Fibroblast of lung (primary cell): ENCODE results near the gene A3GALT2. TPM values are rescaled to one million over a fixed set of nuclear protein-coding genes. Genes with fewer than 3 reads are reported as not detected.

Source experiments
- DNase-seq, 2 donors: peaks; one replicate each; pipeline versions ENCODE4 v3.0.0 to v3.0.0-alpha.2; 2010; ENCODE audit warnings: low read depth in 2 of 2
- H2AFZ ChIP-seq: 2 replicates; pipeline ENCODE4 v1.5.1; 2012; ENCODE audit warnings: low read length, control low read depth, inconsistent platforms
- H3K27ac ChIP-seq: 2 replicates; pipeline ENCODE4 v1.5.1; 2011; ENCODE audit warnings: low read length, control low read depth; ENCODE audit not compliant: insufficient read depth
- H3K27me3 ChIP-seq: 2 replicates; pipeline ENCODE4 v1.5.1; 2011; ENCODE audit warnings: mild to moderate bottlenecking, low read length; ENCODE audit not compliant: control insufficient read depth, insufficient read depth
- H3K36me3 ChIP-seq: 2 replicates; pipeline ENCODE4 v1.5.1; 2011; ENCODE audit warnings: low read length; ENCODE audit not compliant: control insufficient read depth, insufficient read depth
- H3K4me1 ChIP-seq: 2 replicates; pipeline ENCODE4 v1.5.1; 2011; ENCODE audit warnings: low read length; ENCODE audit not compliant: control insufficient read depth, insufficient read depth; ENCODE audit errors: extremely low read depth
- H3K4me2 ChIP-seq: 2 replicates; pipeline ENCODE4 v1.5.1; 2011; ENCODE audit warnings: low read length, control low read depth; ENCODE audit not compliant: insufficient read depth; ENCODE audit errors: extremely low read depth
- H3K4me3 ChIP-seq, 4 experiments: fragments of 200-600 bp in 1 of 4; sonication (generic) in 1 of 4; replicated peaks in 1 of 4; 2 replicates each; pipeline ENCODE4 v1.5.1; 2011 to 2016; ENCODE audit warnings: low read length in 4 of 4, low read depth in 3 of 4, mild to moderate bottlenecking in 3 of 4, control low read depth in 2 of 4, inconsistent platforms in 1 of 4, mixed read lengths in 1 of 4; ENCODE audit not compliant: insufficient read depth in 1 of 4; ENCODE audit errors: control extremely low read depth in 1 of 4
- H3K79me2 ChIP-seq: 2 replicates; pipeline ENCODE4 v1.5.1; 2012; ENCODE audit warnings: mild to moderate bottlenecking, low read length, inconsistent platforms; ENCODE audit not compliant: control insufficient read depth, insufficient read depth
- H3K9ac ChIP-seq: 2 replicates; pipeline ENCODE4 v1.5.1; 2011; ENCODE audit warnings: mild to moderate bottlenecking, low read length, control low read depth; ENCODE audit not compliant: insufficient read depth
- H3K9me3 ChIP-seq: 2 replicates; pipeline ENCODE4 v1.5.1; 2012; ENCODE audit warnings: low read depth, low read length; ENCODE audit not compliant: control insufficient read depth, insufficient read depth
- H4K20me1 ChIP-seq: 2 replicates; pipeline ENCODE4 v1.5.1; 2011; ENCODE audit warnings: low read length; ENCODE audit not compliant: control insufficient read depth, insufficient read depth; ENCODE audit errors: extremely low read depth
- EZH2 ChIP-seq: IDR thresholded peaks from 2 replicates; pipeline ENCODE4 v1.5.1; 2012; ENCODE audit warnings: low read length, control low read depth, mild to moderate bottlenecking; ENCODE audit errors: missing control alignments
- polyA plus RNA-seq, 2 donors: library from polyadenylated mRNA; depleted of rRNA in 1 of 2; stranded (reverse) in 1 of 2; unstranded in 1 of 2; fragments of >200 nt; gene quantifications; 2 replicates each; pipeline ENCODE4 v1.2.1, GENCODE V29; 2011 to 2012; ENCODE audit warnings: missing spikeins in 1 of 2
- total RNA-seq: library from RNA; depleted of rRNA; stranded (reverse); fragments of >200 nt; gene quantifications from 2 replicates; pipeline ENCODE4 v1.2.1, GENCODE V29; 2014
- TF ChIP-seq, protein P1 (sequence below), 2 donors: IDR thresholded peaks in 1 of 2; conservative IDR thresholded peaks in 1 of 2; 1 replicate in 1 of 2; 2 replicates in 1 of 2; pipeline ENCODE4 v1.5.1; 2011 to 2012; ENCODE audit warnings: low read length in 2 of 2, control low read depth in 1 of 2, inconsistent platforms in 1 of 2, low read depth in 1 of 2, mild to moderate bottlenecking in 1 of 2

A3GALT2 gene
- total and polyA plus RNA-seq, 2 donors (not counting 1 experiment from before 2014, with no cell fraction given), result not detected

DNA sequence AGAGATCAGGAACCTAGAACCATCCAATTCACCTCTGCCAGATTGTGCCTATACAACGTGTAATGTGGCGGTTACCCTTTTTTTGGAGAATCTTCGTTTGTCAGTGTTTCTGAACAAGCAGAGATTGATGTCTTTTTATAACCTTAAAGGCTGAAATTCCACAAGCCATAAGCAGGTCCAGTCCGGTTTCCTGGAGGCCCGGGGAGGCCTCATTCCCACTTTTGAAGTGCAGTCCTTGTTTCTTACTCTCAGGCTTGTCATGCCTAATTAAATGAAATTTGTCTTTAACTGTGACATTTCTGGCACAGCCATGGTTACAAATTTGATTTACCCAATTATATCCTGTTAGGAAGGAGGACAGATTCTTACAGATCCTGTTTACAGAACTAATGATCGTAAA, 36.8 kb downstream of the A3GALT2 start:
- Histone ChIP-seq H3K4me2 (no peak overlapping the region), H3K27me3 (no peaks in the 10 kb centered on the region), H3K27ac (no peak overlapping the region), H4K20me1 (no peaks in the 10 kb centered on the region), H2AFZ (no peak overlapping the region), H3K4me3 (no peak overlapping the region), H3K36me3 (peaks cover 6% of the 10 kb centered on the region), H3K9me3 (no peaks in the 10 kb centered on the region), H3K79me2 (no peaks in the 10 kb centered on the region), H3K9ac (no peak overlapping the region), H3K4me1 (no peaks in the 10 kb centered on the region)
- no peak for TF ChIP-seq EZH2
- TF ChIP-seq, protein P1, sequence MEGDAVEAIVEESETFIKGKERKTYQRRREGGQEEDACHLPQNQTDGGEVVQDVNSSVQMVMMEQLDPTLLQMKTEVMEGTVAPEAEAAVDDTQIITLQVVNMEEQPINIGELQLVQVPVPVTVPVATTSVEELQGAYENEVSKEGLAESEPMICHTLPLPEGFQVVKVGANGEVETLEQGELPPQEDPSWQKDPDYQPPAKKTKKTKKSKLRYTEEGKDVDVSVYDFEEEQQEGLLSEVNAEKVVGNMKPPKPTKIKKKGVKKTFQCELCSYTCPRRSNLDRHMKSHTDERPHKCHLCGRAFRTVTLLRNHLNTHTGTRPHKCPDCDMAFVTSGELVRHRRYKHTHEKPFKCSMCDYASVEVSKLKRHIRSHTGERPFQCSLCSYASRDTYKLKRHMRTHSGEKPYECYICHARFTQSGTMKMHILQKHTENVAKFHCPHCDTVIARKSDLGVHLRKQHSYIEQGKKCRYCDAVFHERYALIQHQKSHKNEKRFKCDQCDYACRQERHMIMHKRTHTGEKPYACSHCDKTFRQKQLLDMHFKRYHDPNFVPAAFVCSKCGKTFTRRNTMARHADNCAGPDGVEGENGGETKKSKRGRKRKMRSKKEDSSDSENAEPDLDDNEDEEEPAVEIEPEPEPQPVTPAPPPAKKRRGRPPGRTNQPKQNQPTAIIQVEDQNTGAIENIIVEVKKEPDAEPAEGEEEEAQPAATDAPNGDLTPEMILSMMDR (conservative IDR thresholded peaks at IDR 0.05 in 1 of 2, IDR thresholded peaks at IDR 0.05 in 1 of 2; ENCODE audit: low read depth in 1 of 2, low read length in 2 of 2), result no peak
- DNase-seq, result no peak

DNA sequence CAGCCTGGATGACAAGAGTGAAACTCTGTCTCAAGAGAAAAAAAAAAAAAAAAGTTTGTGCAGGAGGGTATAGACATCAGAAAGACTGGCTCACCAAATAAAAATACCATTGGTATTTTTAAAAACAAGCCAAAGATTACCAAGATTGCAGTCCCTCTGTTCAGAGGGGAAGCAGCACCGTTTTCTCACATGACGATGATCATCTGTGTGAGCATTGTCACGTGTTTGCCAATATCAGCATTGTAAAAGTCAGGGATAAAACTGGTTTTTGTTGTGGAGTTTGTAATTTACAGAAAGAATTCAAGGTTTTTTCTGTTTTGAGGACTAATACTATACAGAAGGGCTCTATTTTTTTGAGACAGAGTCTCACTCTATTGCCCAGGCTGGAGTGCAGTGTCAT, 38.1 kb downstream of the A3GALT2 start:
- DNase-seq, result no peak
- H3K9ac ChIP-seq, result no peak overlapping the region
- no peak overlapping the region for H3K4me3 ChIP-seq
- no peak overlapping the region for H2AFZ ChIP-seq
- H3K27ac ChIP-seq, result no peak overlapping the region
- TF ChIP-seq, protein P1 (conservative IDR thresholded peaks at IDR 0.05 in 1 of 2, IDR thresholded peaks at IDR 0.05 in 1 of 2; ENCODE audit: low read depth in 1 of 2, low read length in 2 of 2), result no peak
- TF ChIP-seq EZH2, result no peak
- H4K20me1 ChIP-seq, result no peaks in the 10 kb centered on the region
- no peaks in the 10 kb centered on the region for H3K79me2 ChIP-seq
- H3K4me1 ChIP-seq, result no peaks in the 10 kb centered on the region
- H3K36me3 ChIP-seq, result peaks cover 6% of the 10 kb centered on the region
- H3K9me3 ChIP-seq, result no peaks in the 10 kb centered on the region
- H3K4me2 ChIP-seq, result no peak overlapping the region
- no peaks in the 10 kb centered on the region for H3K27me3 ChIP-seq

DNA sequence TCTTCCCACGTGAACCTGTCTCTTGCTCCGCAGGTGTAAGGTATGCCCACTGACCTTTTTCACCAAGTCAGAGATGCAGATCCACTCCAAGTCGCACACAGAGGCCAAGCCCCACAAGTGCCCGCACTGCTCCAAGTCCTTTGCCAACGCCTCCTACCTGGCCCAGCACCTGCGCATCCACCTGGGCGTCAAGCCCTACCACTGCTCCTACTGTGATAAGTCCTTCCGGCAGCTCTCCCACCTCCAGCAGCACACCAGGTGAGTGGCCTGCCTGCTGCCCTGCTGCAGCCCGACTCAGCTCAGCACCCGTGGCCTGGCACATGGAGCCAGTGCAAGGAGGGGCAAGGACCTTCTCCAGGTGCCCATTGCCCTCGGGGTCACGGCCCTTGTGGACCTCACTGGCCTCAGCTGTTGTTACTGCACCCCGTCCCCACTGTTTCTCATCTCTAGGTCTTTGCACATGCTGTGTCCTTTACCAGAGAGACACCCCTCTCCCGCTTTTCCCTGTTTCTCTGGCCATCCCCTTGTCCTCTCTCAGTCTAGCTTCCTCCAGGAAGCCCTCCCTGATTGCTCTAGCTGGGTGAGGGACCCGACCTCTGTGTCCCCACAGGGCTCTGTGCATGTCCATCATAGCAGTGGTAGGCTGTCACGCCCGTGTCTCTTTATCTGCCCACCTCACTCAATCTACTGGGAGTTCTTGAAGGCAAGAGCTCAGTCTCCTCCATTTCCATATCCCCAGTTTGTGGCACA, 39.2 kb downstream of the A3GALT2 start:
- Histone ChIP-seq H3K4me3 (no peak overlapping the region), H3K9me3 (no peaks in the 10 kb centered on the region)
- DNase-seq, result no peak

More for the DNA sequence above, 39.2 kb downstream of the A3GALT2 start:
- H3K4me2 ChIP-seq, result no peak overlapping the region
- H3K9ac ChIP-seq, result no peak overlapping the region
- TF ChIP-seq, protein P1 (conservative IDR thresholded peaks at IDR 0.05 in 1 of 2, IDR thresholded peaks at IDR 0.05 in 1 of 2; ENCODE audit: low read depth in 1 of 2, low read length in 2 of 2), result no peak
- no peak for TF ChIP-seq EZH2
- H3K79me2 ChIP-seq, result no peaks in the 10 kb centered on the region
- peaks cover 7% of the 10 kb centered on the region for H3K36me3 ChIP-seq
- no peaks in the 10 kb centered on the region for H4K20me1 ChIP-seq
- H2AFZ ChIP-seq, result no peak overlapping the region
- no peaks in the 10 kb centered on the region for H3K4me1 ChIP-seq
- no peak overlapping the region for H3K27ac ChIP-seq
- H3K27me3 ChIP-seq, result no peaks in the 10 kb centered on the region
